ENCODE data around the gene MLEC.

- TF ChIP-seq CTCF (IDR thresholded peaks at IDR 0.05) (no peak), POLR2A (IDR thresholded peaks at IDR 0.05) (peak in 1 of 2 donors; percentile 59), POLR2AphosphoS5 (IDR thresholded peaks at IDR 0.05; ENCODE audit: insufficient read depth in 1 of 2, low read depth in 1 of 2) (peak; percentile 82 to 93)
These were observed at the start of gene MLEC for GRCh38 chr12:120686690-120687577.
